ENCODE measurements around the gene MNDA. TPM values are rescaled to one million over a fixed set of nuclear protein-coding genes. Genes with fewer than 3 reads are reported as not detected.

Gene MNDA
- total and polyA plus RNA-seq, 10 of the 15 experiments (the other 5 are each of a cell fraction or from before 2014, with no cell fraction given): 20.1 to 91.8 (median 38.0) TPM

- in situ Hi-C loops (cut with MboI) (no loop called here), intact Hi-C loops (cut with micrococcal nuclease; ENCODE audit: unreplicated experiment) (no loop called here)
- H3K4me1 ChIP-seq (ENCODE audit: control insufficient read depth, insufficient read depth, low read length): no peaks in the 10 kb centered on the region
- H4K20me1 ChIP-seq (ENCODE audit: control insufficient read depth, insufficient read depth): no peaks in the 10 kb centered on the region
- ChIA-PET CTCF (no interaction called here), POLR2A (no interaction called here), SMC1A (ENCODE audit: uncharacterized antibody, unreplicated experiment) (no interaction called here), RAD21 (ENCODE audit: unreplicated experiment) (no interaction called here)
- H3K27ac ChIP-seq (ENCODE audit: control insufficient read depth, insufficient read depth): no peak overlapping the region
- ATAC-seq: no peak
- no peak for DNase-seq (ENCODE audit: low read depth, low spot score)
- no TSS peak for BruUV-seq (replicated peaks)
- no peak overlapping the region for H3K4me2 ChIP-seq (ENCODE audit: control insufficient read depth, insufficient read depth)
- H3K9me3 ChIP-seq (replicated peaks; ENCODE audit: control insufficient read depth, insufficient read depth, low read length): no peaks in the 10 kb centered on the region
- WGBS (ENCODE audit: insufficient coverage, insufficient replicate concordance, low lambda C conversion rate, missing lambda C conversion rate): 54% methylated on average over 3 of the region's 3 CpGs
- TF ChIP-seq BMI1 (IDR thresholded peaks at IDR 0.05; ENCODE audit: borderline replicate concordance) (no peak), BHLHE40 (IDR thresholded peaks at IDR 0.05; ENCODE audit: borderline replicate concordance in 1 of 2, low read depth in 2 of 2, low read length in 1 of 2) (no peak), POLR2AphosphoS5 (IDR thresholded peaks at IDR 0.05; ENCODE audit: low read length) (no peak), ETV6 (conservative IDR thresholded peaks at IDR 0.05 in 1 of 2, IDR thresholded peaks at IDR 0.05 in 1 of 2; ENCODE audit: borderline replicate concordance in 1 of 2, low read depth in 1 of 2) (no peak), NRF1 (conservative IDR thresholded peaks at IDR 0.05; ENCODE audit: low read depth, low read length) (no peak), EED (IDR thresholded peaks at IDR 0.05; ENCODE audit: low read depth) (no peak), BACH1 (IDR thresholded peaks at IDR 0.05; ENCODE audit: borderline replicate concordance) (no peak), SUPT20H (IDR thresholded peaks at IDR 0.05; ENCODE audit: borderline replicate concordance, control insufficient read depth, low read depth, low read length) (no peak), BRCA1 (IDR thresholded peaks at IDR 0.05; ENCODE audit: low read depth, low read length) (no peak), NBN (IDR thresholded peaks at IDR 0.05) (no peak), SKIL (IDR thresholded peaks at IDR 0.05; ENCODE audit: low read depth, poor library complexity, severe bottlenecking) (no peak), BCL11A (IDR thresholded peaks at IDR 0.05; ENCODE audit: low read depth, low read length) (no peak), MEF2B (IDR thresholded peaks at IDR 0.05; ENCODE audit: partially characterized antibody, poor library complexity, severe bottlenecking) (no peak), CHD1 (IDR thresholded peaks at IDR 0.05; ENCODE audit: low read depth, low read length) (no peak), SMARCA5 (IDR thresholded peaks at IDR 0.05) (no peak)
- H3K79me2 ChIP-seq (ENCODE audit: control insufficient read depth, insufficient read depth, low read length): no peaks in the 10 kb centered on the region
- no peaks in the 10 kb centered on the region for H3K27me3 ChIP-seq (replicated peaks in 1 of 2; ENCODE audit: control insufficient read depth in 2 of 2, insufficient read depth in 2 of 2, low read length in 1 of 2)
- no peak for FAIRE-seq
- no peak overlapping the region for H3K9ac ChIP-seq (ENCODE audit: control insufficient read depth, insufficient read depth, low read length)
- H3K36me3 ChIP-seq (ENCODE audit: control insufficient read depth in 2 of 2, insufficient read depth in 2 of 2, low read length in 1 of 2): no peaks in the 10 kb centered on the region
- H3K4me3 ChIP-seq: no peak overlapping the region
- H2AFZ ChIP-seq (ENCODE audit: control insufficient read depth, low read depth, low read length): no peak overlapping the region
These were observed 18.0 kb upstream of the MNDA start for GRCh38 chr1:158813164-158813563.
